Suprapubic skin (tissue), 4 donors: Measurements from ENCODE around the gene PTBP2. TPM values are rescaled to one million over a fixed set of nuclear protein-coding genes. Genes with fewer than 3 reads are reported as not detected.

Experiments
- DNase-seq, 2 donors: peaks; one replicate each; pipeline ENCODE4 v3.0.0-alpha.2; 2019; ENCODE audit warnings: low spot score in 2 of 2
- H3K27ac ChIP-seq: fragments of 200-600 bp; sonication (generic); one replicate; pipeline ENCODE4 v1.5.1; 2019
- H3K27me3 ChIP-seq: fragments of 200-600 bp; sonication (generic); one replicate; pipeline ENCODE4 v1.5.1; 2019
- H3K36me3 ChIP-seq: fragments of 200-600 bp; sonication (generic); one replicate; pipeline ENCODE4 v1.5.1; 2019
- H3K4me1 ChIP-seq: fragments of 200-600 bp; sonication (generic); one replicate; pipeline ENCODE4 v1.5.1; 2019
- H3K4me3 ChIP-seq: fragments of 200-600 bp; sonication (generic); one replicate; pipeline ENCODE4 v1.5.1; 2019; ENCODE audit warnings: mild to moderate bottlenecking
- H3K9me3 ChIP-seq: fragments of 200-600 bp; sonication (generic); one replicate; pipeline ENCODE4 v1.5.1; 2019
- CTCF ChIP-seq, 2 donors: fragments of 200-600 bp in 1 of 2; fragments of 450-650 bp in 1 of 2; sonication (generic) in 1 of 2; IDR thresholded peaks; one replicate each; pipeline ENCODE4 v1.5.1; 2016 to 2019; ENCODE audit warnings: antibody characterized with exemption in 2 of 2, mild to moderate bottlenecking in 1 of 2, moderate library complexity in 1 of 2
- EP300 ChIP-seq: sonication (generic); formaldehyde crosslinking; IDR thresholded peaks from one replicate; pipeline ENCODE4 v1.6.1; 2017; ENCODE audit warnings: antibody characterized with exemption
- POLR2A ChIP-seq, 2 donors: fragments of 450-650 bp; IDR thresholded peaks; one replicate each; pipeline ENCODE4 v1.6.1; 2017; ENCODE audit warnings: antibody characterized with exemption in 2 of 2, mild to moderate bottlenecking in 2 of 2, moderate library complexity in 2 of 2
- POLR2AphosphoS5 ChIP-seq, 3 donors: sonication (generic); formaldehyde crosslinking; IDR thresholded peaks; one replicate each; pipeline ENCODE4 v1.6.1; 2017; ENCODE audit warnings: antibody characterized with exemption in 3 of 3
- WGBS: methylation state at CpG from one replicate; pipeline ENCODE4 v1.1.5; 2018; 5-methylcytosine and 5-hydroxymethylcytosine counted together
- total RNA-seq, 4 donors: library from RNA; depleted of rRNA; stranded (reverse); fragments of >200 nt; gene quantifications; one replicate each; pipeline ENCODE4 v1.1.0, GENCODE V29; 2016

Gene PTBP2
- total RNA-seq, 4 donors from 2014 or later, result 9.8 to 66.5 (median 23.2) TPM

GRCh38 chr1:96727860-96728259 is 6.3 kb downstream of the PTBP2 start:
- no peak overlapping the region for H3K27ac ChIP-seq
- no peak for DNase-seq
- peaks cover 11% of the 10 kb centered on the region for H3K36me3 ChIP-seq
- no peaks in the 10 kb centered on the region for H3K9me3 ChIP-seq
- TF ChIP-seq CTCF (IDR thresholded peaks at IDR 0.05), result no peak
- no peak for TF ChIP-seq EP300
- TF ChIP-seq POLR2A (IDR thresholded peaks at IDR 0.05), result no peak
- TF ChIP-seq POLR2AphosphoS5 (IDR thresholded peaks at IDR 0.05), result no peak
- 98% methylated on average over 3 of the region's 3 CpGs for WGBS
- no peaks in the 10 kb centered on the region for H3K27me3 ChIP-seq
- H3K4me3 ChIP-seq, result no peak overlapping the region
- peaks cover 15% of the 10 kb centered on the region for H3K4me1 ChIP-seq

- no peak for TF ChIP-seq EP300
- no peak for TF ChIP-seq POLR2A (IDR thresholded peaks at IDR 0.05)
- no peak for TF ChIP-seq CTCF (IDR thresholded peaks at IDR 0.05)
- TF ChIP-seq POLR2AphosphoS5 (IDR thresholded peaks at IDR 0.05), result no peak
- 88% methylated on average over 4 of the region's 4 CpGs for WGBS
- no peaks in the 10 kb centered on the region for H3K27me3 ChIP-seq
- no peaks in the 10 kb centered on the region for H3K9me3 ChIP-seq
- H3K36me3 ChIP-seq, result peaks cover 17% of the 10 kb centered on the region
- no peak overlapping the region for H3K4me3 ChIP-seq
- no peak overlapping the region for H3K27ac ChIP-seq
- DNase-seq, result no peak
- H3K4me1 ChIP-seq, result peaks cover 7% of the 10 kb centered on the region
Measured at GRCh38 chr1:96730574-96731298, 9.2 kb downstream of the PTBP2 start.

- no peak overlapping the region for H3K27ac ChIP-seq
- H3K4me3 ChIP-seq, result no peak overlapping the region
- no peaks in the 10 kb centered on the region for H3K9me3 ChIP-seq
- DNase-seq, result no peak
- TF ChIP-seq EP300 (no peak), POLR2AphosphoS5 (IDR thresholded peaks at IDR 0.05) (no peak), CTCF (IDR thresholded peaks at IDR 0.05) (no peak), POLR2A (IDR thresholded peaks at IDR 0.05) (no peak)
- H3K4me1 ChIP-seq, result peaks cover 3% of the 10 kb centered on the region
- WGBS, result 91% methylated on average over 5 of the region's 5 CpGs
- H3K27me3 ChIP-seq, result no peaks in the 10 kb centered on the region
- H3K36me3 ChIP-seq, result peaks cover 4% of the 10 kb centered on the region
Measured at GRCh38 chr1:96741335-96741734, 19.8 kb downstream of the PTBP2 start.

- TF ChIP-seq POLR2A (IDR thresholded peaks at IDR 0.05), result no peak
- no peak for TF ChIP-seq EP300
- no peak for TF ChIP-seq POLR2AphosphoS5 (IDR thresholded peaks at IDR 0.05)
- TF ChIP-seq CTCF (IDR thresholded peaks at IDR 0.05), result no peak
- peaks cover 12% of the 10 kb centered on the region for H3K4me1 ChIP-seq
- 73% methylated on average over 7 of the region's 7 CpGs for WGBS
- no peaks in the 10 kb centered on the region for H3K36me3 ChIP-seq
- DNase-seq, result no peak
- no peak overlapping the region for H3K4me3 ChIP-seq
- no peaks in the 10 kb centered on the region for H3K9me3 ChIP-seq
- no peak overlapping the region for H3K27ac ChIP-seq
- H3K27me3 ChIP-seq, result no peaks in the 10 kb centered on the region
Measured at GRCh38 chr1:96746440-96747420, 25.1 kb downstream of the PTBP2 start.

GRCh38 chr1:96747565-96747964 is 26.0 kb downstream of the PTBP2 start:
- no peaks in the 10 kb centered on the region for H3K27me3 ChIP-seq
- peaks cover 7% of the 10 kb centered on the region for H3K36me3 ChIP-seq
- 90% methylated on average over 1 of the region's 1 CpG for WGBS
- no peak overlapping the region for H3K4me3 ChIP-seq
- no peak for TF ChIP-seq CTCF (IDR thresholded peaks at IDR 0.05)
- TF ChIP-seq POLR2A (IDR thresholded peaks at IDR 0.05), result no peak
- no peak for TF ChIP-seq EP300
- TF ChIP-seq POLR2AphosphoS5 (IDR thresholded peaks at IDR 0.05), result no peak
- no peak overlapping the region for H3K27ac ChIP-seq
- DNase-seq, result no peak
- H3K4me1 ChIP-seq, result peaks cover 12% of the 10 kb centered on the region
- H3K9me3 ChIP-seq, result no peaks in the 10 kb centered on the region
